ENCODE measurements around the gene TSEN2. TPM values are rescaled to one million over a fixed set of nuclear protein-coding genes. Genes with fewer than 3 reads are reported as not detected.
"Not testable (repeated sequence)": the region's sequence is repeated elsewhere in the genome, so short reads cannot be mapped to it uniquely, and the experiment has no call there.

Gene TSEN2
- total RNA-seq, 1 donor: 12.7 TPM

GRCh38 chr3:12447075-12447474, 37.2 kb upstream of the TSEN2 start:
- Histone ChIP-seq H3K9me3 (ENCODE audit: low read depth, low read length) (no peaks in the 10 kb centered on the region), H3K4me3 (ENCODE audit: low read length) (no peak overlapping the region), H3K4me1 (ENCODE audit: insufficient read depth, low read length) (no peaks in the 10 kb centered on the region), H3K27me3 (ENCODE audit: insufficient read depth, low read length) (no peaks in the 10 kb centered on the region)

GRCh38 chr3:12448404-12449202, 35.7 kb upstream of the TSEN2 start:
- not testable (repeated sequence) for H3K4me1 ChIP-seq (ENCODE audit: insufficient read depth, low read length); H3K9me3 ChIP-seq (ENCODE audit: low read depth, low read length); H3K4me3 ChIP-seq (ENCODE audit: low read length); H3K27me3 ChIP-seq (ENCODE audit: insufficient read depth, low read length)

- Histone ChIP-seq H3K4me3 (ENCODE audit: low read length) (no peak overlapping the region), H3K9me3 (ENCODE audit: low read depth, low read length) (no peaks in the 10 kb centered on the region), H3K4me1 (ENCODE audit: insufficient read depth, low read length) (no peaks in the 10 kb centered on the region), H3K27me3 (ENCODE audit: insufficient read depth, low read length) (no peaks in the 10 kb centered on the region)
These were observed 34.2 kb upstream of the TSEN2 start for GRCh38 chr3:12449889-12450682.

- Histone ChIP-seq H3K4me3 (ENCODE audit: low read length) (no peak overlapping the region), H3K9me3 (ENCODE audit: low read depth, low read length) (no peaks in the 10 kb centered on the region)
These were observed 32.8 kb upstream of the TSEN2 start for GRCh38 chr3:12451481-12451880.

GRCh38 chr3:12451960-12452359, 32.3 kb upstream of the TSEN2 start:
- no peaks in the 10 kb centered on the region for H3K27me3 ChIP-seq (ENCODE audit: insufficient read depth, low read length)

More at GRCh38 chr3:12451481-12451880, 32.8 kb upstream of the TSEN2 start:
- Histone ChIP-seq H3K27me3 (ENCODE audit: insufficient read depth, low read length) (no peaks in the 10 kb centered on the region), H3K4me1 (ENCODE audit: insufficient read depth, low read length) (no peaks in the 10 kb centered on the region)

GRCh38 chr3:12452361-12453330, 31.6 kb upstream of the TSEN2 start:
- Histone ChIP-seq H3K27me3 (ENCODE audit: insufficient read depth, low read length) (no peaks in the 10 kb centered on the region), H3K9me3 (ENCODE audit: low read depth, low read length) (no peaks in the 10 kb centered on the region), H3K4me1 (ENCODE audit: insufficient read depth, low read length) (no peaks in the 10 kb centered on the region), H3K4me3 (ENCODE audit: low read length) (no peak overlapping the region)

More at GRCh38 chr3:12451960-12452359, 32.3 kb upstream of the TSEN2 start:
- Histone ChIP-seq H3K9me3 (ENCODE audit: low read depth, low read length) (no peaks in the 10 kb centered on the region), H3K4me1 (ENCODE audit: insufficient read depth, low read length) (no peaks in the 10 kb centered on the region), H3K4me3 (ENCODE audit: low read length) (no peak overlapping the region)

GRCh38 chr3:12454076-12454815, 30.0 kb upstream of the TSEN2 start:
- Histone ChIP-seq H3K9me3 (ENCODE audit: low read depth, low read length) (no peaks in the 10 kb centered on the region), H3K4me1 (ENCODE audit: insufficient read depth, low read length) (peaks cover 10% of the 10 kb centered on the region), H3K4me3 (ENCODE audit: low read length) (no peak overlapping the region), H3K27me3 (ENCODE audit: insufficient read depth, low read length) (no peaks in the 10 kb centered on the region)

- H3K4me3 ChIP-seq (ENCODE audit: low read length): no peak overlapping the region
- H3K27me3 ChIP-seq (ENCODE audit: insufficient read depth, low read length): no peaks in the 10 kb centered on the region
- no peaks in the 10 kb centered on the region for H3K9me3 ChIP-seq (ENCODE audit: low read depth, low read length)
- peaks cover 15% of the 10 kb centered on the region for H3K4me1 ChIP-seq (ENCODE audit: insufficient read depth, low read length)
These were observed 29.5 kb upstream of the TSEN2 start for GRCh38 chr3:12454816-12455121.

GRCh38 chr3:12455740-12456139, 28.5 kb upstream of the TSEN2 start:
- H3K27me3 ChIP-seq (ENCODE audit: insufficient read depth, low read length): no peaks in the 10 kb centered on the region
- H3K4me3 ChIP-seq (ENCODE audit: low read length): no peak overlapping the region
- H3K4me1 ChIP-seq (ENCODE audit: insufficient read depth, low read length): peaks cover 22% of the 10 kb centered on the region
- no peaks in the 10 kb centered on the region for H3K9me3 ChIP-seq (ENCODE audit: low read depth, low read length)

GRCh38 chr3:12456441-12456840, 27.8 kb upstream of the TSEN2 start:
- H3K4me3 ChIP-seq (ENCODE audit: low read length): no peak overlapping the region
- no peaks in the 10 kb centered on the region for H3K27me3 ChIP-seq (ENCODE audit: insufficient read depth, low read length)
- H3K9me3 ChIP-seq (ENCODE audit: low read depth, low read length): no peaks in the 10 kb centered on the region
- peaks cover 27% of the 10 kb centered on the region for H3K4me1 ChIP-seq (ENCODE audit: insufficient read depth, low read length)

GRCh38 chr3:12457380-12457779, 26.9 kb upstream of the TSEN2 start:
- peaks cover 36% of the 10 kb centered on the region for H3K4me1 ChIP-seq (ENCODE audit: insufficient read depth, low read length)
- H3K4me3 ChIP-seq (ENCODE audit: low read length); H3K9me3 ChIP-seq (ENCODE audit: low read depth, low read length); H3K27me3 ChIP-seq (ENCODE audit: insufficient read depth, low read length): not testable (repeated sequence)

- peaks cover 50% of the 10 kb centered on the region for H3K4me1 ChIP-seq (ENCODE audit: insufficient read depth, low read length)
These were observed 25.4 kb upstream of the TSEN2 start for GRCh38 chr3:12458901-12459300.

GRCh38 chr3:12460127-12460526, 24.2 kb upstream of the TSEN2 start:
- Histone ChIP-seq H3K27me3 (ENCODE audit: insufficient read depth, low read length) (no peaks in the 10 kb centered on the region), H3K4me3 (ENCODE audit: low read length) (no peak overlapping the region), H3K9me3 (ENCODE audit: low read depth, low read length) (no peaks in the 10 kb centered on the region), H3K4me1 (ENCODE audit: insufficient read depth, low read length) (peaks cover 50% of the 10 kb centered on the region)

More at GRCh38 chr3:12458901-12459300, 25.4 kb upstream of the TSEN2 start:
- no peak overlapping the region for H3K4me3 ChIP-seq (ENCODE audit: low read length)
- no peaks in the 10 kb centered on the region for H3K9me3 ChIP-seq (ENCODE audit: low read depth, low read length)
- H3K27me3 ChIP-seq (ENCODE audit: insufficient read depth, low read length): no peaks in the 10 kb centered on the region

GRCh38 chr3:12461097-12461649, 23.1 kb upstream of the TSEN2 start:
- H3K27me3 ChIP-seq (ENCODE audit: insufficient read depth, low read length): no peaks in the 10 kb centered on the region
- peaks cover 50% of the 10 kb centered on the region for H3K4me1 ChIP-seq (ENCODE audit: insufficient read depth, low read length)
- H3K4me3 ChIP-seq (ENCODE audit: low read length): no peak overlapping the region
- H3K9me3 ChIP-seq (ENCODE audit: low read depth, low read length): no peaks in the 10 kb centered on the region
